Measurements from ENCODE around the gene ZNRF3. TPM values are rescaled to one million over a fixed set of nuclear protein-coding genes. Genes with fewer than 3 reads are reported as not detected.

The ZNRF3 gene

GRCh38 chr22:29106839-29107238 is 223.5 kb downstream of the ZNRF3 start:
- WGBS, result 46% methylated on average over 3 of the region's 4 CpGs
- Histone ChIP-seq H2BK120ac (ENCODE audit: low read depth, low read length) (no peak overlapping the region), H3K79me1 (replicated peaks; ENCODE audit: low read length, poor library complexity, severe bottlenecking) (no peaks in the 10 kb centered on the region)

More at GRCh38 chr22:29106839-29107238, 223.5 kb downstream of the ZNRF3 start:
- no peak overlapping the region for H3K14ac ChIP-seq (ENCODE audit: low read length in 2 of 2)
- H3K23ac ChIP-seq (ENCODE audit: low read length in 2 of 2), result no peak overlapping the region
- H2AFZ ChIP-seq (ENCODE audit: low read depth, low read length), result no peak overlapping the region
- H2BK5ac ChIP-seq (ENCODE audit: low read depth, low read length, poor library complexity, severe bottlenecking), result no peak overlapping the region
- no peak overlapping the region for H3K4me2 ChIP-seq (ENCODE audit: low read length, poor library complexity, severe bottlenecking)
- no peak overlapping the region for H2BK15ac ChIP-seq (ENCODE audit: low read depth, poor library complexity, severe bottlenecking)
- no peaks in the 10 kb centered on the region for H3K36me3 ChIP-seq (ENCODE audit: control insufficient read depth in 1 of 2, insufficient read depth in 2 of 2, low read depth in 1 of 2, low read length in 2 of 2)
- H3K27me3 ChIP-seq (ENCODE audit: control insufficient read depth in 1 of 2, insufficient read depth in 1 of 2, low read length in 2 of 2), result no peaks in the 10 kb centered on the region
- no peak overlapping the region for H2BK12ac ChIP-seq (ENCODE audit: low read length in 2 of 2)
- H4K91ac ChIP-seq (ENCODE audit: low read length), result no peak overlapping the region
- H3K27ac ChIP-seq (ENCODE audit: low read length, poor library complexity, severe bottlenecking), result no peak overlapping the region
- H3K4ac ChIP-seq (ENCODE audit: low read depth in 1 of 2, low read length in 2 of 2), result no peak overlapping the region
- no peak overlapping the region for H3K4me3 ChIP-seq (ENCODE audit: insufficient read depth in 1 of 2, low read depth in 1 of 2, low read length in 2 of 2)
- no peak overlapping the region for H4K8ac ChIP-seq (ENCODE audit: low read length)
- no peak overlapping the region for H3K18ac ChIP-seq (ENCODE audit: low read depth in 1 of 2, low read length in 2 of 2)
- no peaks in the 10 kb centered on the region for H3K9me3 ChIP-seq (ENCODE audit: control insufficient read depth, low read length)
- no peak overlapping the region for H3K9ac ChIP-seq (ENCODE audit: low read length)
- no peak overlapping the region for H2AK5ac ChIP-seq (ENCODE audit: low read length, severe bottlenecking)
- DNase-seq, result no peak
- peaks cover 2% of the 10 kb centered on the region for H3K4me1 ChIP-seq (ENCODE audit: control insufficient read depth, insufficient read depth, low read depth, low read length)

Small RNAs within 50 kb of the gene (small RNA-seq; reads per million reads assigned to genes)
- not detected for gene Z93930.1 (ENCODE audit: low read depth)
